GM21786 (cell line): ENCODE results near the gene BEST2.
A peak's percentile ranks its signal among the peaks of the same experiment; 100 is the strongest.

Experiments used
- ATAC-seq: cut with Tn5 transposase; IDR thresholded peaks from one replicate; pipeline ENCODE4 v1.9.1; 2021; ENCODE audit not compliant: unreplicated experiment

BEST2 gene

DNA sequence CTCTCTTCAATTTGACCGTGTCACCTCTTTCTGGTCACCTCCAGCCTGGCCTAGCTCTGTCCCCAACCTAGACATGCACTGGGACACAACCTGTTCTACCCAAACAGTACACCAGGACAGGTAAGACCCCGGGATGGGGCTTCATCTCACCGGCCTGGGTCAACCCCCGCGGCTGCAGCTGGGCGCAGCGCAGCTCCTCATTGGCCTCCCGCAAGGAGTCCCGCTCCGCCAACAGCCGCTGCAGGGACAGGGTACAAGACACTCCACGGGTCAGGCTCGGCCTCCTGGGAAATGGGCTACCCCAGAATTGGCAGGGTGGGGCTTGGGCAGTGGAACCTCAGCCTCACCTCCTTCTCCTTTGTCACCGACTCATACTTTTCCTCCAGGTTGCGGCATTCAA is 16.1 kb downstream of the BEST2 start:
- no peak for ATAC-seq

DNA sequence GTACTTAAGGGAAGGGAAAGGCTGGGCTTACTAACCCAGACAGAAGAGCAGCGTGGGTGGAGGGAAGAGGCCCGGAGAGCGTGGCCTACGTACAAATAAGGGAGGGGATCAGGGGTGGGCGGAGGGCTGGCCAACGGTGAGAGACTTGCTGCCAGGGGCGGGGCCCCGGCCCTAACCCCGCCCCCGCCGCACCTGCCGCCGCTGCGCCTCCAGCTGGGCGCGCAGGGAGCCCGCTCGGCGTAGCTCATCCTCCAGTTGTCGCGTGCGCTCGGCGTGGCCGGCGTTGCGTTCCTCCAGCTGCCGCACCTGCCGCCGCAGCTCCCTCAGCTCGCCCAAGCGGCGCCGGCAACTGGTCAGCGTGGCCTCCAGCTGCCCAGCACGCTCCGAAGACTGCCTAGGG is 18.1 kb downstream of the BEST2 start:
- no peak for ATAC-seq

DNA sequence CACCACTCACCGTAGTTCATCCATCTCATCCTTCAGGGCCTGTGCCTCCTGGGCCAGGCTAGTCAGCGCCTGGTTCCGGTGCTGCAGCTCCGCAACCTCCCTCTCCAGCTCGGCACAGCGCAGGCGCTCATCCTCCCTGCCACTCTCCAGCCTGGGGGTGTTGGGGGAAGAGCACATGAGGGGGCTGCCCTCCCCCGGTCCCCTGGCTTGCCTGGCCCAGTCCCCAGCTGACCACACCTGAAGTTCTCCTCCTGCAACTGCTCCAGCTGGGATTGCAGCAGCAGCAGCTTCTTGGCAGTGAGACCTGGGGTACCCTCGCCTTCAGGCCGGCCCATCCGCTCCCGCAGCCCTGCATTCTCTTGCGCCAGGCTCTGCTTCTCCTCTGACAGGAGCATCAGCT is 19.3 kb downstream of the BEST2 start:
- no peak for ATAC-seq

DNA sequence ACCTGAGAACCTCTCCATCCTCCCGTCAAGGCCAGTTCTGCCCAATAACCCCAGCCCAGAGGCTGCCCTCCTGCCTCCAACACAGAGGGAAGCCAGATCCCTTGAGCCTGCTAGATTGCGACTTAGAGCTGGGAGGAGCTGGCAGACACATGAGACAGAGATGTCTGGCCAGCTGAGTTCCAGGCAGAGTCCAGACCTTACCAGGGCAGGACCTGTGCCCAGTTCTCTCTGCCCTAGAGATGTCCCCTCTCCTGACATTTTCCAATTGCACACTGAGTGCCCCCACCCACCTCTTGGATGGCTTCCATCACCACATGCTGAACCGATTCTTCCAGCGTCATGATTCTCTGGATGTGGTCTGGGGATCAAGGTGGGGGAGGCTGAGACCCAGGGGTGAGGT is 20.7 kb downstream of the BEST2 start:
- no peak for ATAC-seq

DNA sequence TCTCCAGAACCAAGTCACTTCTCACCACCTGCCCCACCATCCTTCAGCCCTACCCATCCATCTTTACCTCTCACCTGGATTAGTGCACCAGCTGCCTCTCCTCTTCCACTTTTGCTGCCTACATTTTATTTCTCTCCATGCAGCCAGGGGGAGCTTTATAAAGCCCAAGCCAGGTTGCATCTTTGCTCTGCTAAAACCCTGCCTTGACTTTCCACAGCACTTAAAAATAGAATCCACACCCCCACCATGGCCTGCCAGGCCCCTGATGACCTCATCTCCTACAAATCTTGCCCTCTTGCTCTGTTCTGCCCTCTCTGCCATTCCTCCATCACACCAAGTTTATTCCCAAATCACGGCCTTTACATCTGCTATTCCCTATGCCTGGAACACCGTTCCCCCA is 22.0 kb downstream of the BEST2 start:
- no peak for ATAC-seq

DNA sequence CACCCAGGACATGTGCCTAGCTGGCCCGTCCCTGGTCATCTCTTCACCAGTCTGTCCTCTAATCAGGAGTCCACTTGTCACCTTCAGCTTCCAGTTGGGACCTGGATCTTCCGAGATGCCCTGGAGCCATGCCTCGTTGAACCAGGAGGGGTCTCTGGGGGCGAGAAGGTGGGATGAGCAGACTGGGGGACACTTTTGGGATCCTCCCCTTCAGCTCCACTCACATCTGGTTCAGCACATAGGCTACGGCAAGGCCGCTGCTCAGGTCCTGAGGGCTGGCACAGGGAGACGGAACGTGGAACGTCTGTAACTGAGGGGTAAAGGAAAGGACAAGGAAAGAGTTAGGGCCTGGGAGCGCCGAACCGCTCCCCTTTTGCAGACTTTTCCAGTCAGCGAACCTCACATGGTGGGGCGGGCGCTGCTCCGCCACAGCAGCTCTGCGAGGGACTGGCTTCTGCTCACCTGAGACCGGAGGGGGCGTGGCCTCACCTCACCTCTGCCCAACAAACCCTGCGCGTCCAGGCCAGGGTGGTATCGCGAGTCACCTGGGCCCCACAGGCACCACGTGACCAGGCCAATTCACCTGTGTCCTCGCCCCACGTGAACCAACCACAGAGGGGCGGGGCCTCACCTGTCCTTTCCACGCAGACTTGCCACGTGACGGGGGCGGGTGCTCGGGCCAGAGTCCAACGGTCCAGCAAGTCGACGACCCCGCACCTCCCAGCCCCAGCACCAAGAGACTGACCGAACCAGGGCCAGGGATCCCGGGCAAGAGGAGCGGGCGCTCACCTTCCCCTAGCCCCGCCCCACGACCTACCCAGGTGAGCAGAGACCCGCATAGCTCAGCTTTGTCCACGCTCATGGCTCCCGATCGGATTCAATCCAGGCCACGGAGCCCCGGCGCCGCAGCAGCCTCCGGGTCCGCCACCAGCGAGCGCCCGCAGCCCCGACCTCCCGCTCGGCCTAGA is 23.3 kb downstream of the BEST2 start, which contains the start of gene HOOK2:
Gene HOOK2 (minus strand): TSS at position 965 of the 968 bp plus-strand sequence. CDS start 103 bp downstream, at position 862.
- ATAC-seq = peak; percentile 5

DNA sequence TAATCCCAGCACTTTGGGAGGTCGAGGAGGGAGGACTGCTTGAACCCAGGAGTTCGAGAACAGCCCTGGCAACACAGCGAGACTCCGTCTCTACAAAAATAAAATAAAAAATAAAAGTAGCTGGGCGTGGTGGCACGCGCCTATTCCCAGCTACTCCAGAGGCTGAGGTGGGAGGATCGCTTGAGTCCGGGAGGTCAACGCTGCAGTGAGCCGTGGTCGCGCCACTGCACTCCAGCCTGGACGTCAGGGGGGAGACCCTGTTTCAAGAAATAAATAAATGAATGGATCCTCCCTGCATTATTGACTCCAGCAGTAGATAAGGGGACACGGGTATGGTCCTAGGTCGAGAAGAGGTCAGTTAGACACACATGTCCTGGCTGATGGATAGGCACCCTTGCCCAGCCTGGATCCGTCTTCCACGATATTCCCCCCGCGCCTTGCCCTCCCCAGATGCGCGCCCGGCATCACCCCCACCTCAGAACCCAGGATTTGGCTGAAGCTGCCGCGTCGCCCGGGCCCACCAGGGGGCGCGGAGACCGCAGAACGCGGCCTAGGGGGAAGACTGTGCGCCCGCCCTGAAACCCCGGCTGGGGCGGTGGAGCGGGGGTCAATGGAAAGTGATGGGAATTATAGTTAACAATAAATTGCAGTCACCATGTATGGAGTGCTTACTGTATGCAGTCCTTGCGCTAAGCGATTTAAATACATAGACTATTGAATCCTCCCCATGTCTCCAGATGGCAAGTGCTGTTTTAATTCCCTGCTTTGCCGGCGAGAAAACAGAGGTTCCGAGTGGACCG is 25.8 kb downstream of the BEST2 start:
- ATAC-seq = no peak

DNA sequence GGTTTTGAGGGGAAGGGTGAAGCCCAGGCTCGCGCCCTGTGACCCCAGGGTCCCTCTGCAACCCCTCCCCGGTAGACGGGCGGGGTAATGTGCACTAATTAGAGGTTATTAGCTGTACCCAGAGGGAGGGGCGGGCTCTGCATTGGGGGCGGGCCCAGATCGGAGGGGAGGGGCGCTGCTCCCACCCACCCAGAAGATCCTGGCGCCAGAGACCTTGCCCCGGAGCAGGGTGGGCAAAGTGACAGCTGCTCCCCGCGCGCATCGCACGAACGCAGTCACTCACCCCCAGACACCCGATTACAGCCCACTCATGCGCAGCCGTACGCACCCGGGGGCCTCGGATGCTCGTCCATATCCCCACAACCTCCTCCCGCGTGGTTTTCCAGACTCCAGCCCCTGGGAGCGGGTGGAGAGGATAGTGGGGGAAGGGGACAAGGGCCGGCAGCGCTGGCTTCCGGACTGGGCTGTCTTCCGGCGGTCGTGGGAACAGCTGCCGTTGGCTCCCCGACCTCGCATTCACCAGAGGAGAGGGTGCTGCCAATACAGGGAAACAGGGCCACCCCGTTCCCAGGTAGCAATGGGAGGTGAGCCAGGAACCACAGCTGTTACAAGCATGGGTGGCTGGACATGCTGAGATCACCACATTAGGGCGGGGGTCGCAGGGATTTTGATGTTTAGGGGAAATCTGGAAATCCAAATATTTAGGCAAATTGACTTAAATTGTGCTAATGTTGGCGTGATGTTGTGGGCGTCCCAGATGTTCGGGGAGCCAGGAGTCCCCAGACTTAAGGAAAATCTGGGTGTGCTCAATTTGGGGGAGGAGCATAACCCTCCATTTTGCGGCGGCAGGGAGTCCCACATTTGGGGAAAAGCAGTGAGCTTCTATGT is 26.7 kb downstream of the BEST2 start:
- ATAC-seq = no peak

DNA sequence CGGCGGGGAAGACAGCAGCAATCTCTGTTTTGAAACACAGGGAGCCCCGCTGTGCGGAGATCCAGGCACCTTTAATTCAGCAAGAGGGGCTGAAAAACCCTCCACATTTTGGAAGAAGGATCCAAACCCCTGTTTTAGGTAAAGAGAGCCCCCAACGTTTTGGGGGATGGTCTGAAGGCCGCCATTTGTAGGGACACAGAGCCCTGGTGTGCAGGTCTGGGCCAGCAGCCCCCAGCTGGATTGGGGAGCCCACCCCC is 27.2 kb downstream of the BEST2 start:
- ATAC-seq = no peak

DNA sequence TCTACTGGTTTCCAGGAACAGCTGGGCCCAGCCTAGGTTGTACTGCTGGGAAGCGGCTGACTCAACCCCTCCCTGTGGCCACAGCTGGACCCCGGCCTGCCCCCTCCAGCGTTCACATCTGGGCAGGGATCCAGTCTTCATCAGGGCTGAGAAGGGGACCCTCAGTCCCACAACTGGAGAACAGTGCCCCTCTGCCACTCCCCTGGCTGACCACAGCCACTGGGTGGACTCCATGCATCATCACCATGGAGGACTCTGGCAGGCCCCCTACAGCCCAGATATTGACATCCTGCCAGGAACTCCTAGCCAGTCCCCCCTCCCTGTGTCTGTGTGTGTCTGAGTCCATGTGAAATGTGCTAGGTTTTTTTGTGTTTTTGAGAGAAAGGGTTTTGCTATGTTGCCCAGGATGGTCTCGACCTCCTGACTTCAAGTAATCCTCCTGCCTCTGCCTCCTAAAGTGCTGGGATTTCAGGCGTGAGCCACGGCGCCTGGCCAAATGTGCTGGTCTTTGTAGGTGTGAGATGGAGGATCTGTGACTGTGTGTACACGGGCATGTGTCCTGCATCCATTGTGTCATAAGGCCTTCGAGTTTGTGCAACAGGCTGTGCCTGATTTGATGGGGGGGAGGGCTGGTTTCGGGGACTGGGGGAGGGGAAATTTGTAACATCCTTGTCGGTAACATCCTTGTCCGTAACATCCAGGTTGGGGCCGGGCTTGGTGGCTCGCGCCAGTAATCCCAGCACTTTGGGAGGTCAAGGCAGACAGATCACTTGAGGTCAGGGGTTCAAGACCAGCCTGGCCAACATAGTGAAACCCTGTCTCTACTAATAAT is 27.8 kb downstream of the BEST2 start:
- ATAC-seq = no peak

DNA sequence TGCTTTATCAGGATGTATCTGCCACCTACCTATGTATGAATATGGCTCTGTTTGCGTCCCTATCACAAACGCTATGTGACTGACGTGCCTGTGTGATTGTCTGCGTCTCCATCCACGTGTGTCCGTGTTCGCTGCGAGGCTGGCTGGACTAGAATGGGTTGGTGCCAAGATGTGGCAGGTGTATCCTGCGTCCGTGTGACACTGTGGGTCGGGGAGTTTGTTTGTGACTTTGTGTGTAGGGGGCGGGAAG is 30.5 kb downstream of the BEST2 start:
- ATAC-seq = no peak

DNA sequence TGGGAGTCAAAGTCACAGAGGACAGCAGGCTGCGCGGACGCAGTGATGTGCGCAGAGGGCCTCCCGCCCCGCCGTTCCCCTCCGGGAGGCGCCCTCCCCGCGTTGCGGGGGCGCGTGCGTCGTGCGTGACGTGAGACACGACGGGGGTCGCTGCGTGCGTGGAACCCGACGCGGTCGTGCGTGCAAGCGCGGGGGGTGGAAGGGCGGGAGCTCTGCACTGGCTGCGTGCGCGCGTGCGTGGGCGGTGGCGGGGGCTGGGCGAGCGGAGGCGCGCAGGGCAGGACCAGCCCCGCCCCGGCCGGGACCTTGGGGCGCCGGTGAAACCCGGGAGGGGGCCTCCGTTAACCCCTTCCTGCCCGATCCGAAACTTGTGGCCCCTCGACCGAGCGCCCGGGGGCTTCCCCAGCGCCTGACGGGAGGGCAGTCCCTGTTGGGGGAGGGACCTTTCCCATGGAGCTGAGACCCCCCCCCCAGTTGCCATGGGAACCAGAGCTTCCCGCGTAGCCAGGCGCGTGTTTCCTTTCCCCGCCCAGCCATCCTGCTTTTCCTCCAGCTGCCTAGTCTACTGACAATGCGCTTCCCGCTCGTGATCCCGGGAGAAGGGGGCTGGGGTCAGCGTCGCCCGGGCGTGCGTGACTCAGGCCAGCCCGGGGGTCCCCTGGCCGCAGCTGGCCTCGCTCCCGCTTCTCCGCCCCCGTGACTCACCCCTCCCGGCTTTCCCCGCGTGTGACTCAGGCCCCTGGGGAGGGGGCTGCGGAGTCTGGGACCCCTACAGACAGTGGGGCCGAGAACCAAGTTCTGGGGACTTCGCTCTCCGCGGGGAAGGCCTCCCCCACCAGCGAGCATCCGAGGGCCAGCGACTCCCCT is 31.1 kb downstream of the BEST2 start:
- ATAC-seq = no peak

DNA sequence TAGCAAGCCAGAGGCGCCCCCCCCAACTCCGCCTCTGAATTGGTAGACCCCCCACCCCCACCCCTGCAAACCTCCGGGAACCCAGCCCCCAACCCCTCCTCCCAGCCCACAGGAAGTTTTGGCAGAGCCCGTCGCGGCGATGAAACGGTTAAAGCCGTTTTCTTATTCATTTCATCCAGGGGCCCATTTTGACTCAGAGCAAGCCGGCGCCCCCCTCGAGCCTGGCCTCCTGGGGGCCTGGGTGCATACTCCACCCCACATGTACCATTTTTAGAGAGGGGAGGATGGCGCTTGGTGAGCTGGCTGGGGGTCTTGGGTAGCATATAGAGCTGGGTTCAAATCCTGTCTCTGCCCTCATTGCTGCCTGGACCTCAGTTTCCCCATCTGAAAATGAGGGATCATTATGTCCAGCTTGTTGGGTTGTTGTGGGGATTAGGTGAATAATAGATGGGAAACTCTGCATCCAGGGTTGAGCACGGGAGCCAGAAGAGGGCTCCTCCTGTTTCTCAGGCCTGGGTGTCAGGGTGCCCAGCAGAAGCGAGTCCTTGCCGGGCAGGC is 31.8 kb downstream of the BEST2 start:
- no peak for ATAC-seq

DNA sequence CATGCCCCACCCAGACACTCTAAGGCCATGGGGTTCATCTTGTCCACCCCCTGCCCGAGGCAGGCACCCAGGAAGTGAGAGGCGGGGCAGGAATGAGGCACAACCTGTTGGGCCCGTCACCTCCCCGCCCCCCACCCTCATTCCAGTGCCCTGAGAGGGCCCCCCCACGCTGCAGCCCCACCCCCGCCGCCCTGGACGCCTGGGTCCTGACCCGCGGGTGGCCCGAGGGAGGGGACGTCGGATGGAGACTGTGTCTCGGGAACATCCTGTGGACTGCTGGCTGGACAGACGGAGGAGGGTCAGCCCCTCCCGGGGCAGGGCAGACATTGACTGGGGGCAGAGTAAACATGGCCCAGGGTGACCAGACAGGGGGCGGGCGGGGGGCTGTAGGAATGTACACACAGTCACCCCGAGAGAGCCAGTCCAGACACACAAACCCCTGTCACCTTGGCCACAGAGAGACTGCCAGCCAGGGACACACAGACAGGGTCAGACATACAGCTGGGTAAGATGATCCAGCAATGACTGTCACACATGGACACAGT is 32.3 kb downstream of the BEST2 start:
- ATAC-seq = no peak

DNA sequence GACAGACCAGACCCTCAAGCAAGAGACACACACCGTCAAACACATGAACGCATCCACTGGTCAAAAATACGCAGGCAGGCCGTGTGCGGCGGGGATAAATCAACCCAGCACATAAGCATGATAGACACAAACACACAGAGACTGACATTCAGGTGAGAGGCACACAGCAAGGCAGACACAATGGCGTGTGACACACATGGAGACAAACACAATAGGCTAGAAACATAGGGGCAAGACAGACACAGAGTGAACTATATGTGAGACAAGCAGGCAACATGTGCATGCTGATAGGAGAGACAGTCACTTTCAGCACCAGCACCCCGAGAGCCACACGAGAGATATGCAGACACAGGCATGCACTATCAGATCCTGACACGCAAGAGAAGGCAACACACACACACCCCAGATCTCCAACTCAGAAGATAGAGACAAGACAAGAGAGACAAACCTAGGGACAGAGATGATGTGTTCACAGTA is 32.8 kb downstream of the BEST2 start:
- no peak for ATAC-seq

DNA sequence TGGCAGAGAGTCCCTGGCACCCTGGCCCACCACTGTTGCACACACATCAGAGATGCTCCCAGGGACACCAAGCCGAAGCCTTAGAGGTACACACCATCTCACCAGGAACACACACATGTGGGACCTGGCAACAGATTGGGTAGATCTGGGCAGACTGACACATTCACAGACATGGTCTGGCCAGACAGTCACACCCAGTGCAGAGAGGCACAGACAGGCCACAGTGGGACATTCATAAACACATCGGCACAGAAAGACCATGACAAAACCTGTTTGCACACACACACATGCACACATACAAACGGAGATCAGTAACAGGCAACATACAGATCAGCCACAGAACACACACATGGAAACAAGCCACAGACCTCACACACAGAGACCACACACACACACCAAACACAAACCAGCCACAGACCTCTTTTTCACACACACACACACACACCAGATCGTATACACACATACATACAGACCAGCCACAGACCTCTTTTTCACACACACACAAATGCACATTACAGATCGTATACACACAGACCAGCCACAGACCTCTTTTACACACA is 33.4 kb downstream of the BEST2 start:
- ATAC-seq = no peak

DNA sequence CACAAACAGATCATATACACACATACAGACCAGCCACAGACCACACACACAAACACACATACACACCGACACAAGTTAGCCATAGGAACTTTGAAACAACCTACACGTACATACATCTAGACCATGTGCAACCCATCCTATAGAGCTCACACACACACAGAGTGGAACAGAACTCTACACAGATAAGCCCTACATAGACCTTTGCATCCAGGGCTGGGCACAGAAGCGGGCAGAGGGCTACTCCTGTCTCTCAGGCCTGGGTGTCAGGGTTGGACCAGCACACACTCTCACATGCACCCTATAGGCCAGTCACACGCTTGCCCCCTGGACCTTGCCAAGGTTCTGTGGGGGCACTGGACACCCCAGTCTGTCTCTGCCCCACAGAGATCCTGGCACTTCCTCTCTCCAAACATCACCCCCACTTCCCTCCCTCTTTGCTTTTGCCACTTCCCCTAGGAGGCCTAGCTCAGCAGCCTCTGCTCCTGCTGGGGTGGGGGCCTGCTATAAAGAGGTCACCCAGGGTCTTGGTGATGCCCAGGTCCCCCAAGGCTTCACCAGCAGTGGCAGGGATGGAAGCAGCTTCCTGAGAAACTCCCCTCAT is 33.9 kb downstream of the BEST2 start:
- no peak for ATAC-seq

DNA sequence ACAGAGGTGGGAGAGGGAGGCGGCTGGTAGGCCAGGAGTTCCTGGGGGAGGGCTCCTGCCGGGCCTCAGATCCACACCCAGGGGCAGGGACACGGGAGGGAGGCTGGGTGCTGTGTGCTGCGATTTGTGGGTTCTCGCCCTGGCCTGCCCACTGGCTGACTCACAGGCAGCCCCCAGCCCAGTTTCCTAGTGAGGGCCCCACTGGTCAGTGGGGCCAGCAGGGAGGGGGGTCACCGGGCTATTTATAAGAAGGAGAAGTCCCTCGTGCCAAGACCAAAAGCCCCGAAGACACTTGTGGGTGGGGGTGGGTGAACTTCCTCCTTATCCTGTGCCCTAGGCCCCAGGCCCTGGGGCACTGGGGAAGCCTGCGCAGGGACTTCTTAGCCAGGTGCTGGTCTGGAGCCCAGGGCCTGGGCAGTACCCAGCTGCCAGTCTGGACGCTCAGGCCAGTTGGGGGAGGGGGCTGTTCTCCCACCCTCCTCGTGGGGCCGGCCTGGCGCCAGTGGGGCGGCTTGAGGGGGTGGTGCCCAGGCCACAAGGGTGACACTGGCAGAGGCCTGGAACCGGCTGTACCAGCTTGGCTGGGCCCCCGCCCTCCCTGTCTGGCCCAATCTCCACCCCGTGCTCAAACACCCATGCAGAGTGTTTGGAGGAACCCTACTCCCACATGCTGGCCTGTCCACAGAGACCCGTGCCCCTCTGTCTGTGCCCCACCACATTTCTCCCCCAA is 34.7 kb downstream of the BEST2 start:
- ATAC-seq = no peak
